Gastrocnemius medialis (tissue), 4 donors: ENCODE results near the gene LRRC75A.
"Not testable (repeated sequence)": the region's sequence is repeated elsewhere in the genome, so short reads cannot be mapped to it uniquely, and the experiment has no call there.

Experiments
- POLR2A ChIP-seq, 2 donors: fragments of 450-650 bp; IDR thresholded peaks; one replicate each; pipeline ENCODE4 v1.6.1; 2017; ENCODE audit warnings: antibody characterized with exemption in 2 of 2, mild to moderate bottlenecking in 2 of 2, moderate library complexity in 2 of 2
- TF ChIP-seq, protein P1 (sequence below), 5 experiments: fragments of 450-650 bp in 3 of 5; fragments of 200-600 bp in 2 of 5; sonication (generic) in 2 of 5; IDR thresholded peaks in 4 of 5; conservative IDR thresholded peaks in 1 of 5; 1 replicate in 4 of 5; 2 replicates in 1 of 5; pipeline ENCODE4 v1.5.1; 2016 to 2019; ENCODE audit warnings: antibody characterized with exemption in 5 of 5, mild to moderate bottlenecking in 3 of 5, moderate library complexity in 3 of 5

DNA sequence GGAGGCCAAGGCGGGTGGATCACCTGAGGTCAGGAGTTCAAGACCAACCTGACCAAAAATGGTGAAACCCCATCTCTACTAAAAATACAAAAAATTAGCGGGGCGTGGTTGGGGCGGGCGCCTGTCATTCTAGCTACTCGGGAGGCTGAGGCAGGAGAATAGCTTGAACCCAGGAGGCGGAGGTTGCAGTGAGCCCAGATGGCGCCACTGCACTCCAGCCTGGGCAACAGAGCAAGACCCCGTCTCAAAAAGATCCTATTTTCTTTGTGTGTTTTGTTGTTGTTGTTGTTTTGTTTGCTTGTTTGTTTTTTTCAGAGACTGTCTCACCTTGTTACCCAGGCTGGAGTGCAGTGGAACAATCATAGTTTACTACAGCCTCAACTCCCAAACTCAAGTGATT lies 88.1 kb downstream of the LRRC75A start:
- TF ChIP-seq, protein P1, sequence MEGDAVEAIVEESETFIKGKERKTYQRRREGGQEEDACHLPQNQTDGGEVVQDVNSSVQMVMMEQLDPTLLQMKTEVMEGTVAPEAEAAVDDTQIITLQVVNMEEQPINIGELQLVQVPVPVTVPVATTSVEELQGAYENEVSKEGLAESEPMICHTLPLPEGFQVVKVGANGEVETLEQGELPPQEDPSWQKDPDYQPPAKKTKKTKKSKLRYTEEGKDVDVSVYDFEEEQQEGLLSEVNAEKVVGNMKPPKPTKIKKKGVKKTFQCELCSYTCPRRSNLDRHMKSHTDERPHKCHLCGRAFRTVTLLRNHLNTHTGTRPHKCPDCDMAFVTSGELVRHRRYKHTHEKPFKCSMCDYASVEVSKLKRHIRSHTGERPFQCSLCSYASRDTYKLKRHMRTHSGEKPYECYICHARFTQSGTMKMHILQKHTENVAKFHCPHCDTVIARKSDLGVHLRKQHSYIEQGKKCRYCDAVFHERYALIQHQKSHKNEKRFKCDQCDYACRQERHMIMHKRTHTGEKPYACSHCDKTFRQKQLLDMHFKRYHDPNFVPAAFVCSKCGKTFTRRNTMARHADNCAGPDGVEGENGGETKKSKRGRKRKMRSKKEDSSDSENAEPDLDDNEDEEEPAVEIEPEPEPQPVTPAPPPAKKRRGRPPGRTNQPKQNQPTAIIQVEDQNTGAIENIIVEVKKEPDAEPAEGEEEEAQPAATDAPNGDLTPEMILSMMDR (IDR thresholded peaks at IDR 0.05 in 4 of 5, conservative IDR thresholded peaks at IDR 0.05 in 1 of 5), result not testable (repeated sequence)
- TF ChIP-seq POLR2A (IDR thresholded peaks at IDR 0.05), result not testable (repeated sequence)
